Smooth muscle cell (in vitro differentiated cells): ENCODE data around the gene ITPKC. TPM values are rescaled to one million over a fixed set of nuclear protein-coding genes. Genes with fewer than 3 reads are reported as not detected.

Source experiments
- DNase-seq: peaks from one replicate; lab custom pipeline; 2025; ENCODE audit not compliant: unreplicated experiment; lab: John Stamatoyannopoulos, UW
- H2AFZ ChIP-seq: fragments of 200-600 bp; sonication (generic); 2 replicates; pipeline ENCODE4 v1.6.0; 2016; ENCODE audit warnings: antibody characterized with exemption, low read depth, mild to moderate bottlenecking
- H3F3A ChIP-seq: fragments of 200-600 bp; sonication (generic); 2 replicates; pipeline ENCODE4 v1.6.0; 2017; ENCODE audit warnings: antibody characterized with exemption, low read depth
- H3K27ac ChIP-seq: fragments of 200-600 bp; sonication (generic); 2 replicates; pipeline ENCODE4 v1.5.1; 2016; ENCODE audit warnings: low read depth, mild to moderate bottlenecking
- H3K27me3 ChIP-seq: fragments of 200-600 bp; sonication (generic); 2 replicates; pipeline ENCODE4 v1.6.1; 2016; ENCODE audit warnings: low read depth, mild to moderate bottlenecking
- H3K36me3 ChIP-seq: fragments of 200-600 bp; sonication (generic); 2 replicates; pipeline ENCODE4 v1.5.1; 2016; ENCODE audit warnings: low read depth
- H3K4me1 ChIP-seq: fragments of 200-600 bp; sonication (generic); 2 replicates; pipeline ENCODE4 v1.5.1; 2016; ENCODE audit warnings: low read depth
- H3K4me2 ChIP-seq: fragments of 200-600 bp; sonication (generic); 2 replicates; pipeline ENCODE4 v1.6.0; 2016; ENCODE audit warnings: mild to moderate bottlenecking
- H3K4me3 ChIP-seq: fragments of 200-600 bp; sonication (generic); 2 replicates; pipeline ENCODE4 v1.5.1; 2016; ENCODE audit warnings: mild to moderate bottlenecking
- H3K79me2 ChIP-seq: fragments of 200-600 bp; sonication (generic); 2 replicates; pipeline ENCODE4 v1.6.0; 2016; ENCODE audit warnings: low read depth, mild to moderate bottlenecking
- H3K9ac ChIP-seq: fragments of 200-600 bp; sonication (generic); 2 replicates; pipeline ENCODE4 v1.6.0; 2016; ENCODE audit warnings: low read depth
- H3K9me3 ChIP-seq: fragments of 200-600 bp; sonication (generic); replicated peaks from 2 replicates; pipeline ENCODE4 v1.5.1; 2016; ENCODE audit warnings: low read depth
- H4K20me1 ChIP-seq: fragments of 200-600 bp; sonication (generic); 2 replicates; pipeline ENCODE4 v1.6.0; 2016; ENCODE audit warnings: low read depth
- WGBS: methylation state at CpG from one replicate; pipeline ENCODE4 v1.1.7; 2016; ENCODE audit warnings: low lambda C conversion rate; 5-methylcytosine and 5-hydroxymethylcytosine counted together
- polyA plus RNA-seq: library from polyadenylated mRNA; unstranded; fragments of >200 nt; fragmentation: Nextera tagmentation; extraction: Ambion mirVana; gene quantifications from 2 replicates; pipeline ENCODE4 v1.2.1, GENCODE V29; 2016
- total RNA-seq: library from RNA; depleted of rRNA; stranded (reverse); fragments of >200 nt; gene quantifications from 2 replicates; pipeline ENCODE4 v1.2.3, GENCODE V29; 2014
- TF ChIP-seq, protein P1 (sequence below): fragments of 200-600 bp; sonication (generic); IDR thresholded peaks from 2 replicates; pipeline ENCODE4 v1.5.1; 2017; ENCODE audit warnings: borderline replicate concordance, mild to moderate bottlenecking, antibody characterized with exemption; ENCODE audit not compliant: insufficient read depth, poor library complexity, severe bottlenecking

Gene ITPKC
- total and polyA plus RNA-seq, 2 experiments from 2014 or later: 24.1 to 25.0 TPM

DNA sequence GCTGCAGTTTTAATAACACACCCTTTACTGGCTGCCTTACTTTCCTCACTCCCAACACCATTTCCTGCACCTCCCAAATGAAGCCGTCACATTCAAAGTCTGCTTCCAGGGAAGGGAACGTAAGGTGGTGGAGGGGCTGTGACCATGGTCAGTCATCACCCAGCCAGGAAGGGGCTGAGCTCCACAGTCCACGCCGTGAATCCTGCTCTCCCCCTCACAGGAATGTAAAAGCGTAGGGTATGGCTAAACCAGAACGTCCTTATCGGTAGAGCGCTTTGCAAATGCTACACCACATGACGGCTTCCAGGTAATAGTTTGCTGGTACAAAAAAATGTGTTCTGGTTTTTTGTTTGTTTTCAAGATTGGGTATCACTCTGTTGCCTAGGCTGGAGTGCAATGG lies 33.5 kb upstream of the ITPKC start:
- Histone ChIP-seq H3K27ac (no peak overlapping the region), H4K20me1 (peaks cover 42% of the 10 kb centered on the region), H3K79me2 (peaks cover 12% of the 10 kb centered on the region), H3F3A (no peaks in the 10 kb centered on the region), H3K9me3 (no peaks in the 10 kb centered on the region), H3K4me3 (no peak overlapping the region), H3K4me1 (no peaks in the 10 kb centered on the region), H3K9ac (no peak overlapping the region), H2AFZ (no peak overlapping the region), H3K36me3 (peaks cover 6% of the 10 kb centered on the region), H3K4me2 (no peak overlapping the region), H3K27me3 (no peaks in the 10 kb centered on the region)
- no peak for DNase-seq
- TF ChIP-seq, protein P1, sequence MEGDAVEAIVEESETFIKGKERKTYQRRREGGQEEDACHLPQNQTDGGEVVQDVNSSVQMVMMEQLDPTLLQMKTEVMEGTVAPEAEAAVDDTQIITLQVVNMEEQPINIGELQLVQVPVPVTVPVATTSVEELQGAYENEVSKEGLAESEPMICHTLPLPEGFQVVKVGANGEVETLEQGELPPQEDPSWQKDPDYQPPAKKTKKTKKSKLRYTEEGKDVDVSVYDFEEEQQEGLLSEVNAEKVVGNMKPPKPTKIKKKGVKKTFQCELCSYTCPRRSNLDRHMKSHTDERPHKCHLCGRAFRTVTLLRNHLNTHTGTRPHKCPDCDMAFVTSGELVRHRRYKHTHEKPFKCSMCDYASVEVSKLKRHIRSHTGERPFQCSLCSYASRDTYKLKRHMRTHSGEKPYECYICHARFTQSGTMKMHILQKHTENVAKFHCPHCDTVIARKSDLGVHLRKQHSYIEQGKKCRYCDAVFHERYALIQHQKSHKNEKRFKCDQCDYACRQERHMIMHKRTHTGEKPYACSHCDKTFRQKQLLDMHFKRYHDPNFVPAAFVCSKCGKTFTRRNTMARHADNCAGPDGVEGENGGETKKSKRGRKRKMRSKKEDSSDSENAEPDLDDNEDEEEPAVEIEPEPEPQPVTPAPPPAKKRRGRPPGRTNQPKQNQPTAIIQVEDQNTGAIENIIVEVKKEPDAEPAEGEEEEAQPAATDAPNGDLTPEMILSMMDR: no peak
- 90% methylated on average over 9 of the region's 9 CpGs for WGBS

DNA sequence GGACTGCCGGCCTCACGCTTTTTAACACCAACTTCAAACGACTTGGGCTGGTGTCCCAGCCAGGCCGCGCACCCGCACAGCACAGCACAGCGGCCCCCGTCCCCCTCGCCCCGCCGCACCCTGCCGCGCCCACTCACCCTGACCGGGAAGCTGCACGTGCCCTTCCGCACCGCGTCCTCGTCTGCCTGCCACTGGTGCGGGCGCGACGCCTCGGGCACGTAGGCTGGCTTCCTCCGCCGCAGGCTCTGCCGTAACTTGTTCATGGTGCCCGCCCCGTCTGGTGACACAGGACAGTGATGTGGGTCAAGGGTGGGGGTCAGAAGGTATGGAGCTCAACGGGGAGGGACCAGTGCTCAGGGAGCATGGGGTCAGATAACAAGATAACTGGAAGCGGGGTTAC lies 32.6 kb upstream of the ITPKC start:
- 99% methylated on average over 15 of the region's 32 CpGs for WGBS
- no peaks in the 10 kb centered on the region for H3F3A ChIP-seq
- no peak overlapping the region for H3K4me2 ChIP-seq
- no peak overlapping the region for H3K9ac ChIP-seq
- H3K27me3 ChIP-seq: no peaks in the 10 kb centered on the region
- no peak overlapping the region for H3K4me3 ChIP-seq
- H3K4me1 ChIP-seq: peaks cover 8% of the 10 kb centered on the region
- H4K20me1 ChIP-seq: peaks cover 50% of the 10 kb centered on the region
- H2AFZ ChIP-seq: no peak overlapping the region
- TF ChIP-seq, protein P1: no peak
- peaks cover 19% of the 10 kb centered on the region for H3K79me2 ChIP-seq
- H3K9me3 ChIP-seq: no peaks in the 10 kb centered on the region
- H3K27ac ChIP-seq: no peak overlapping the region
- DNase-seq: no peak
- H3K36me3 ChIP-seq: no peaks in the 10 kb centered on the region

DNA sequence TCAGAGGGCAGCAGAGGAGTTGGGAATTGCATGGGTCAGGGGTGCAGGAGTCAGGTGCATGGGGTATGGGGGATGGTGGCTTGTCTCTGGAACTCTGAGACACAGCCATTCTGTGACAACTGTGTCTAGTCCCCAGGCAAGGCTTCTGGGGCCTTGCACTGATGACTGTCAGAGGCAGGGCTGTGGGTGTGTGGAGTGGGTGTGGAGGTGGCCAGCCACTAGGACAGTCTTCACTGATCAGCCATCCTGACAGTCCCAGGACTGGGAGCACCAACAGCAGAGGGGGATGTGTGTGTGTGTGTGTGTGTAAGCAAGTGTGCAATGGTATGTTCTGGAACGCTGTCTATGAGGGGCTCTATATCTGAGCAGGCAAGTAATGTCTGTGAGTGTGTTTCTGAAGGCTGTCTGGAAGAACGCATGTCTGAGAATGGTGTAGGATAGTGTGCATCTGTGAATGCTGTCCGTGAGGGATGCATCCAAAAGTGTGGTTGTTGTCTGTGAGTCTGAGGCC lies 31.8 kb upstream of the ITPKC start:
- H3K4me1 ChIP-seq: peaks cover 9% of the 10 kb centered on the region
- peaks cover 27% of the 10 kb centered on the region for H3K79me2 ChIP-seq
- no peaks in the 10 kb centered on the region for H3K36me3 ChIP-seq
- no peak overlapping the region for H3K27ac ChIP-seq
- H4K20me1 ChIP-seq: peaks cover 51% of the 10 kb centered on the region
- no peak overlapping the region for H3K4me2 ChIP-seq
- DNase-seq: no peak
- 100% methylated on average over 3 of the region's 3 CpGs for whole genome bisulfite sequencing
- no peak overlapping the region for H2AFZ ChIP-seq
- H3K27me3 ChIP-seq: no peaks in the 10 kb centered on the region
- no peaks in the 10 kb centered on the region for H3F3A ChIP-seq
- H3K4me3 ChIP-seq: no peak overlapping the region
- H3K9me3 ChIP-seq: no peaks in the 10 kb centered on the region
- TF ChIP-seq, protein P1: no peak
- H3K9ac ChIP-seq: no peak overlapping the region

DNA sequence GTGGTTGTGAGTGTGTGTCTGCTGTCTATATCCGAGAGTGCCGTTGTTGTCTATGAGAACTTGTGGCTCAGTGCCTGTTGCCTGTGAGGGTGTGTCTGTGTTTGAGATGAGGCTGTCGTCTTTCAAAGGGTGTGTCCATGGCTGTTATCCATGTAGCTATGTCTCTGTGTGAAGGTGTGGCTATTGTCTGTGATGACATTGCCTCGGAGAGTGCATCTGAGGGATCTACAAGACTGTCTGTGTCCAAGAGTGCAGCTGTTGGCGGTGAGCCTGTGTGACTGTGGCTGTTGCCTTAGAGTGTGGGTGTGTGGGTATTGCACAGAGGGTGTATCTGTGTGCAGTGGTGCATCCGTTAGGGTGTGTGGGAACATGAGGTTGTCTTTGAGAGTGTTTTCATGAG lies 31.3 kb upstream of the ITPKC start:
- Histone ChIP-seq H3K27me3 (no peaks in the 10 kb centered on the region), H3F3A (no peaks in the 10 kb centered on the region), H3K9me3 (no peaks in the 10 kb centered on the region), H3K27ac (no peak overlapping the region), H3K79me2 (peaks cover 30% of the 10 kb centered on the region), H4K20me1 (peaks cover 51% of the 10 kb centered on the region), H3K4me1 (peaks cover 9% of the 10 kb centered on the region), H2AFZ (no peak overlapping the region), H3K9ac (no peak overlapping the region), H3K4me2 (no peak overlapping the region), H3K36me3 (no peaks in the 10 kb centered on the region), H3K4me3 (no peak overlapping the region)
- TF ChIP-seq, protein P1: no peak
- WGBS: 90% methylated on average over 6 of the region's 6 CpGs
- DNase-seq: no peak
